ENCODE results near the gene BBS9. TPM values are rescaled to one million over a fixed set of nuclear protein-coding genes. Genes with fewer than 3 reads are reported as not detected.

Gene BBS9
- polyA plus RNA-seq, 1 donor from 2014 or later: 9.8 TPM

DNA sequence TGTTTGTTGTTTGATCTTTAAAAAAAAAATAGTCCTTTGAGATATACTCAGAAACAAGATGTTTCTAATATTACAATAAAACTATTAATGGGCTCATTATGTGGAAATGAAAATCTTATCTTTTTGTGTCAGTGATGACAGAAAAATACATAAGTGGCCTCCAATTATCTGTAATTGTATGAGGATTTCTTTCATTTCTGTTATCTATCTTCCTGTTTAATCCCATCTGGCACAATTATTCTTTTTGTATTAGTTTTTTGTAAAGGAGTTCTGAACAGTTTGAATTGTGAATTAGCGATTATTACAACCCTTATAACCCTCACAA lies 270.8 kb downstream of the BBS9 start:
- TF ChIP-seq TAF1 (IDR thresholded peaks at IDR 0.05; ENCODE audit: low read depth) (no peak), RAD21 (conservative IDR thresholded peaks at IDR 0.05) (no peak), EP300 (conservative IDR thresholded peaks at IDR 0.05; ENCODE audit: poor library complexity, severe bottlenecking) (no peak), EZH2 (IDR thresholded peaks at IDR 0.05; ENCODE audit: borderline replicate concordance, insufficient read depth, low read length, poor library complexity, severe bottlenecking) (no peak), POLR2AphosphoS5 (IDR thresholded peaks at IDR 0.05) (no peak), MXI1 (conservative IDR thresholded peaks at IDR 0.05; ENCODE audit: poor library complexity, severe bottlenecking) (no peak), SMC3 (conservative IDR thresholded peaks at IDR 0.05; ENCODE audit: poor library complexity) (no peak)
- TF ChIP-seq, protein P1, sequence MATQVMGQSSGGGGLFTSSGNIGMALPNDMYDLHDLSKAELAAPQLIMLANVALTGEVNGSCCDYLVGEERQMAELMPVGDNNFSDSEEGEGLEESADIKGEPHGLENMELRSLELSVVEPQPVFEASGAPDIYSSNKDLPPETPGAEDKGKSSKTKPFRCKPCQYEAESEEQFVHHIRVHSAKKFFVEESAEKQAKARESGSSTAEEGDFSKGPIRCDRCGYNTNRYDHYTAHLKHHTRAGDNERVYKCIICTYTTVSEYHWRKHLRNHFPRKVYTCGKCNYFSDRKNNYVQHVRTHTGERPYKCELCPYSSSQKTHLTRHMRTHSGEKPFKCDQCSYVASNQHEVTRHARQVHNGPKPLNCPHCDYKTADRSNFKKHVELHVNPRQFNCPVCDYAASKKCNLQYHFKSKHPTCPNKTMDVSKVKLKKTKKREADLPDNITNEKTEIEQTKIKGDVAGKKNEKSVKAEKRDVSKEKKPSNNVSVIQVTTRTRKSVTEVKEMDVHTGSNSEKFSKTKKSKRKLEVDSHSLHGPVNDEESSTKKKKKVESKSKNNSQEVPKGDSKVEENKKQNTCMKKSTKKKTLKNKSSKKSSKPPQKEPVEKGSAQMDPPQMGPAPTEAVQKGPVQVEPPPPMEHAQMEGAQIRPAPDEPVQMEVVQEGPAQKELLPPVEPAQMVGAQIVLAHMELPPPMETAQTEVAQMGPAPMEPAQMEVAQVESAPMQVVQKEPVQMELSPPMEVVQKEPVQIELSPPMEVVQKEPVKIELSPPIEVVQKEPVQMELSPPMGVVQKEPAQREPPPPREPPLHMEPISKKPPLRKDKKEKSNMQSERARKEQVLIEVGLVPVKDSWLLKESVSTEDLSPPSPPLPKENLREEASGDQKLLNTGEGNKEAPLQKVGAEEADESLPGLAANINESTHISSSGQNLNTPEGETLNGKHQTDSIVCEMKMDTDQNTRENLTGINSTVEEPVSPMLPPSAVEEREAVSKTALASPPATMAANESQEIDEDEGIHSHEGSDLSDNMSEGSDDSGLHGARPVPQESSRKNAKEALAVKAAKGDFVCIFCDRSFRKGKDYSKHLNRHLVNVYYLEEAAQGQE (IDR thresholded peaks at IDR 0.05; ENCODE audit: borderline replicate concordance): no peak
- TF ChIP-seq, protein P2, sequence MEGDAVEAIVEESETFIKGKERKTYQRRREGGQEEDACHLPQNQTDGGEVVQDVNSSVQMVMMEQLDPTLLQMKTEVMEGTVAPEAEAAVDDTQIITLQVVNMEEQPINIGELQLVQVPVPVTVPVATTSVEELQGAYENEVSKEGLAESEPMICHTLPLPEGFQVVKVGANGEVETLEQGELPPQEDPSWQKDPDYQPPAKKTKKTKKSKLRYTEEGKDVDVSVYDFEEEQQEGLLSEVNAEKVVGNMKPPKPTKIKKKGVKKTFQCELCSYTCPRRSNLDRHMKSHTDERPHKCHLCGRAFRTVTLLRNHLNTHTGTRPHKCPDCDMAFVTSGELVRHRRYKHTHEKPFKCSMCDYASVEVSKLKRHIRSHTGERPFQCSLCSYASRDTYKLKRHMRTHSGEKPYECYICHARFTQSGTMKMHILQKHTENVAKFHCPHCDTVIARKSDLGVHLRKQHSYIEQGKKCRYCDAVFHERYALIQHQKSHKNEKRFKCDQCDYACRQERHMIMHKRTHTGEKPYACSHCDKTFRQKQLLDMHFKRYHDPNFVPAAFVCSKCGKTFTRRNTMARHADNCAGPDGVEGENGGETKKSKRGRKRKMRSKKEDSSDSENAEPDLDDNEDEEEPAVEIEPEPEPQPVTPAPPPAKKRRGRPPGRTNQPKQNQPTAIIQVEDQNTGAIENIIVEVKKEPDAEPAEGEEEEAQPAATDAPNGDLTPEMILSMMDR (IDR thresholded peaks at IDR 0.05; ENCODE audit: poor library complexity, severe bottlenecking): no peak
- H3K9me2 ChIP-seq (ENCODE audit: insufficient read depth, low read length): no peaks in the 10 kb centered on the region
- no peaks in the 10 kb centered on the region for H4K20me1 ChIP-seq (ENCODE audit: insufficient read depth)

DNA sequence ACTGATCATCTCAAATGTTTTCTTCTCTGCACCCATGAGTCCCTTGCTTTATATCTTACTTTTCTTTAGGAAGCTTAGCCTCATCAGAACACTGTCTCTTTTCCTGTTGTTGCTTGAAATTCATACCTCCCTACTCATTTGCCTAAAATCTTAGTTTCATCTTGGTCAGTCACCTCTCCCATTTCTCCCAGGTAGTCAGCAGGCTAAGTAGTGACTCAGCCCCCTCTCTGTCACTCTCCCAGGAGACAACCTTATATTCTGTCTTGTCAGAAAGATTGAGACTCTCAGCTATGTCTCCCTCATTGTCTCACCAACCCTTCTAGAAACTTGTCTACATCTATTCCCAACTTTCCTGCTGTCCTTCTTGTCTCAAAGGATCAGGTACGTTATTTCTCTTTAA lies 280.9 kb downstream of the BBS9 start:
- no peaks in the 10 kb centered on the region for H3K79me2 ChIP-seq (replicated peaks; ENCODE audit: insufficient read depth, low read length)
- TF ChIP-seq, protein P2 (IDR thresholded peaks at IDR 0.05; ENCODE audit: poor library complexity, severe bottlenecking): no peak
- TF ChIP-seq MXI1 (conservative IDR thresholded peaks at IDR 0.05; ENCODE audit: poor library complexity, severe bottlenecking) (no peak), RAD21 (conservative IDR thresholded peaks at IDR 0.05) (no peak), SMC3 (conservative IDR thresholded peaks at IDR 0.05; ENCODE audit: poor library complexity) (no peak), EP300 (conservative IDR thresholded peaks at IDR 0.05; ENCODE audit: poor library complexity, severe bottlenecking) (no peak), POLR2AphosphoS5 (IDR thresholded peaks at IDR 0.05) (no peak), TAF1 (IDR thresholded peaks at IDR 0.05; ENCODE audit: low read depth) (no peak), EZH2 (IDR thresholded peaks at IDR 0.05; ENCODE audit: borderline replicate concordance, insufficient read depth, low read length, poor library complexity, severe bottlenecking) (no peak)
- TF ChIP-seq, protein P1 (IDR thresholded peaks at IDR 0.05; ENCODE audit: borderline replicate concordance): no peak
- H3K9me3 ChIP-seq (ENCODE audit: low read length): peaks cover 4% of the 10 kb centered on the region
- no peak overlapping the region for H2AFZ ChIP-seq (ENCODE audit: low read depth, low read length)
- no peaks in the 10 kb centered on the region for H3K27me3 ChIP-seq (ENCODE audit: insufficient read depth, low read depth, low read length)
- no peaks in the 10 kb centered on the region for H3K36me3 ChIP-seq (ENCODE audit: insufficient read depth, low read length)
- no peaks in the 10 kb centered on the region for H4K20me1 ChIP-seq (ENCODE audit: insufficient read depth)
- no peak overlapping the region for H3K27ac ChIP-seq (ENCODE audit: low read length)
- no peak overlapping the region for H3K4me3 ChIP-seq (ENCODE audit: low read length)
- H3K9ac ChIP-seq (ENCODE audit: low read length): no peak overlapping the region
- no peaks in the 10 kb centered on the region for H3K9me2 ChIP-seq (ENCODE audit: insufficient read depth, low read length)
- no peak overlapping the region for H3K4me2 ChIP-seq (ENCODE audit: low read length)
- H3F3A ChIP-seq (ENCODE audit: insufficient read depth, low read length, poor library complexity, severe bottlenecking): no peaks in the 10 kb centered on the region

More for the DNA sequence above, 270.8 kb downstream of the BBS9 start:
- no peak overlapping the region for H3K9ac ChIP-seq (ENCODE audit: low read length)
- H3K27ac ChIP-seq (ENCODE audit: low read length): no peak overlapping the region
- no peaks in the 10 kb centered on the region for H3K9me3 ChIP-seq (ENCODE audit: low read length)
- H3K79me2 ChIP-seq (replicated peaks; ENCODE audit: insufficient read depth, low read length): no peaks in the 10 kb centered on the region
- H3F3A ChIP-seq (ENCODE audit: insufficient read depth, low read length, poor library complexity, severe bottlenecking): no peaks in the 10 kb centered on the region
- H3K27me3 ChIP-seq (ENCODE audit: insufficient read depth, low read depth, low read length): no peaks in the 10 kb centered on the region
- no peak overlapping the region for H3K4me2 ChIP-seq (ENCODE audit: low read length)
- H2AFZ ChIP-seq (ENCODE audit: low read depth, low read length): no peak overlapping the region
- no peak overlapping the region for H3K4me3 ChIP-seq (ENCODE audit: low read length)
- no peaks in the 10 kb centered on the region for H3K36me3 ChIP-seq (ENCODE audit: insufficient read depth, low read length)

Data from neural cell (in vitro differentiated cells).